Stimulated activated CD4-positive, alpha-beta T cell treated with anti-CD3 and anti-CD28 coated beads, Interleukin-15, amount 100 ng/mL, for 48 hours (primary cell): ENCODE results near the gene FHIP1B.
A peak's percentile ranks its signal among the peaks of the same experiment; 100 is the strongest.

Experiments used
- DNase-seq, 2 donors: peaks; one replicate each; pipeline ENCODE4 v3.0.0-alpha.2; 2020; ENCODE audit warnings: low read depth in 2 of 2

Gene FHIP1B

DNA sequence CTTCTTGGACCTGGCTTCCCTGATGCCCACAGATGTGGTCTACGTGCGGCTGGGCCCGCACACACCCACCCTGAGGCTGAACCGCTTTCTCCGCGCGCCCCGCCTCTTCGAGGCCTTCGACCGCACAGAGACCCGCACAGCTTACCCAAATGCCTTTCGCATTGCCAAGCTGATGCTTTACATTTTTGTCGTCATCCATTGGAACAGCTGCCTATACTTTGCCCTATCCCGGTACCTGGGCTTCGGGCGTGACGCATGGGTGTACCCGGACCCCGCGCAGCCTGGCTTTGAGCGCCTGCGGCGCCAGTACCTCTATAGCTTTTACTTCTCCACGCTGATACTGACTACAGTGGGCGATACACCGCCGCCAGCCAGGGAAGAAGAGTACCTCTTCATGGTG lies 5.7 kb upstream of the FHIP1B start:
- no peak for DNase-seq

- no peak for DNase-seq
These were observed 4.5 kb upstream of the FHIP1B start, which contains the start of gene CNGA4 for GRCh38 chr11:6238902-6239301. Gene CNGA4, plus strand, starts transcription at chr11:6239089. Its CDS starts 118 bp downstream, at chr11:6239207.

- no peak for DNase-seq
These were observed 3.4 kb upstream of the FHIP1B start for GRCh38 chr11:6237761-6238302.

- no peak for DNase-seq
These were observed 2.8 kb upstream of the FHIP1B start for GRCh38 chr11:6237266-6237665.

GRCh38 chr11:6233984-6234386 lies 451 bp downstream of the FHIP1B start:
- peak in 1 of 2 donors; percentile 9 for DNase-seq

DNA sequence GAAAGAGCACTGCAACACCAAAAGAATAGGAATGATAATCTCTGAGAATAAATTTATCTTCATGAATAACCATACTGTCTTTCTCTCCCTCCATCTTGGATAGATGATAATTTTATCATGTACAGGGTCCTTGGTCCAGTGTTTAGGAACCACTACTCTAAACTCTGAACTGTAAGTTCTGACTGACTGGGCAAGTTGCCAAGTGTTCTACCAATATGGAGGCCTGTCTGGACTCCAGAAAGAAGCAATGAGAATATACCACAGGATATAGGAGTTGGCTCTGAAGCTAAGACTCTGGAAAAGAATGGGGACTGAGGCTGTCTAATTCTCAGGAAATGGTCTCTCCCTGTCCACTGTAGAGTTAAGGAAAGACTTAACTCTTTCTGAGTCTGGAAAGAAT lies 1.5 kb downstream of the FHIP1B start:
- no peak for DNase-seq

GRCh38 chr11:6229911-6230310 lies 4.5 kb downstream of the FHIP1B start:
- DNase-seq = no peak

DNA sequence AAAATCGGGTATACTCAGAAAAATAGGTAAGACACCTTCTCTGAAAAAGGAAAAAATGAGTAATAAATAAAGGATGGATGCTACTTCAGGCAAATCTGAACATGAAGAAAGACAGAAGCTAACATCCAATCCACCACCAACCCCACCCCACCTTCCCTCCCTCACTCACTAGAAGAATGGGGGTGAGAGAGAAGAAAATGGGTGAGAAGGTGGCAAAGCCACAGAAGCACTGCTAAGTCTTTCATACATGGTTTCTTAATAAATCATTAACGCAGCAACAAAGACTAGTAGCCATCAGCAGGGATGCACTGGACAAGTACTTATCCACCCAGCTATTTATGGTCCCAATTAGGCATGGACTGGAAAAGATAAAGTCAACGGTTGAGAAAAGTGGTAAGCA lies 5.9 kb downstream of the FHIP1B start:
- DNase-seq = no peak

GRCh38 chr11:6225896-6226295 lies 8.5 kb downstream of the FHIP1B start:
- no peak for DNase-seq

- no peak for DNase-seq
These were observed 9.4 kb downstream of the FHIP1B start for GRCh38 chr11:6225024-6225423.

- DNase-seq = no peak
These were observed 10.0 kb downstream of the FHIP1B start for GRCh38 chr11:6224421-6224820.

- no peak for DNase-seq
These were observed 10.6 kb downstream of the FHIP1B start for GRCh38 chr11:6223854-6224253.

DNA sequence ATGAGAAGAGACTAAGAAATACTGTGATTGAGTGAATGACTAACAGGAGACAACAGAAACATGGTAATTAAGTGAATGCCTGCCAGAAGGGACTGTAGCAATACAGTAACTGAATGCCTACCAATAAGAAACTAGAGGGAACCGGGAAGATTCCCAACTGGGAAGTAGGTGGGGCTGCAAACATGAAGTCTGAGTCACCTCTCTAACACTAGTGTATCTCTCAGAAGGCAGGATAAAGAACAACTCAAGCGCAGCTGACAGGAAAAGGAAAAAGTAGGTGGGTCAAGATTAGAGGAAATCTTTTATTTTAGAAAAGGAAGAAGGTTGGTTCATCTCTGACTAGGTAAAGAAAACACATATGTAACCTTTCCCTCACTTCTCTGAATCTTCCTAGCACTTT lies 15.1 kb downstream of the FHIP1B start:
- DNase-seq = no peak

- no peak for DNase-seq
These were observed 16.7 kb downstream of the FHIP1B start for GRCh38 chr11:6217722-6218121.

- no peak for DNase-seq
These were observed 17.9 kb downstream of the FHIP1B start for GRCh38 chr11:6216501-6216900.

GRCh38 chr11:6214530-6214929 lies 19.9 kb downstream of the FHIP1B start:
- no peak for DNase-seq

- no peak for DNase-seq
These were observed 24.0 kb downstream of the FHIP1B start for GRCh38 chr11:6210274-6210955.

DNA sequence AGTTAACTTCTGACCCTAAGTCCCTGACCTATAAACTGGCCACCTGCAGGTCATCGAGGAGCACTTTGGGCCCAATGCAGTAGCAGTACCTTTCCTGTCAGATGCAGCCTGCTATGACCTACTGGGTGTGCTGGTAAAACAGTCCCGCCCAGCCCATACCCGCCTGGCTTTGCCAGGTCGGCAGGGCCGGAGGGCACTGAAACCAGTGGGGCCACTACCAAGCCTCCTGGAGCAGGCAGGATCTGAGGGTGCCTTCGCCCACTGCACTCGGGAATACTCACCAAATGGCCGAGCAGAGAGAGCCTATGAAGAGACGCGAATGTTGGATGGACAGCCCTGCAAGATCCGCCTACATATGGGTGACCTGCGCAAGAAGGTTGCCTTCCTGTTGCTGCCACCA lies 24.6 kb downstream of the FHIP1B start:
- DNase-seq = no peak

DNA sequence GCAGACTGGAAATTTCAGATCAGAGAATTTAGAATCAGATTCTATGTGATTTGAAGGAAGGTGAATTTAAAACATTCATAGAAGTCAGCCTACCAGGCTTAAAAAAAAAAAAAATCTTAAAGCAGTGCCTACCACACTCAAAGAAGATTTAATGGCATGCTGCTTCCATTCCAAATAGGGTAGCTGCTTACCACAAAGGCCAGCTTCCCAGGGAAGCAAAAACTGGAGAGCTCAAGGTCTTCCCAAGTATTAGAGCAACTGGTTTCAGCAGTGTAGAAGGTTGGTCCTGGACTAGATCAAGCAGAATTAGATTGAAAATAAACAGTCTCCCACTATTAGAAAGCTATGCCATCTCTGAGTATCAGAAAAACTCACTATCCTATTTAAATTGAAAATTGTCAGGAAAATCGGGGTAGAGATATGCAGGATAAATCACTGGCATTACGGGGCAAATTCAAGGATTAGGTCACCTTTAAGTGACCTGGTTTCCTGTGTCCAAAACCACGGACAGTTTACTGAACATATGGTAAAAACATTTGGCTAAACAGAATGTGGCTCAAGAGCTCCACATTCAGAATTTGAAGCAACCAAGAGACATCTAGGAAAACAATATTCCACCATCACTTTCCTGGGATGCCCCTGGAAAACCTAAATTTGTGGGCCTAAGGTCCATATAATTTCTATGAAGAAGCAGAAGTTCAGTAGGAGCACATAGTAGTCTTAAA lies 27.8 kb downstream of the FHIP1B start:
- DNase-seq = no peak

GRCh38 chr11:6205366-6205765 lies 29.1 kb downstream of the FHIP1B start, which contains the start of gene C11orf42:
Gene C11orf42, plus strand, starts transcription at chr11:6205557. Its CDS starts 59 bp downstream, at chr11:6205616.
- no peak for DNase-seq

- no peak for DNase-seq
These were observed 29.7 kb downstream of the FHIP1B start for GRCh38 chr11:6204706-6205105.

- DNase-seq = no peak
These were observed 31.1 kb downstream of the FHIP1B start for GRCh38 chr11:6203327-6203726.

- no peak for DNase-seq
These were observed 32.4 kb downstream of the FHIP1B start for GRCh38 chr11:6202041-6202440.
